B cell (primary cell): Measurements from ENCODE around the gene UBE2G2.

Experiments used
- EZH2 ChIP-seq: IDR thresholded peaks from 2 replicates; pipeline ENCODE4 v1.6.1; 2012; ENCODE audit warnings: borderline replicate concordance, low read depth, mild to moderate bottlenecking, moderate library complexity, low read length; ENCODE audit not compliant: insufficient read depth, poor library complexity, severe bottlenecking
- TF ChIP-seq, protein P1 (sequence below): fragments of 200-600 bp; IDR thresholded peaks from one replicate; pipeline ENCODE4 v1.8.0; 2022; ENCODE audit warnings: antibody characterized with exemption, mild to moderate bottlenecking

DNA sequence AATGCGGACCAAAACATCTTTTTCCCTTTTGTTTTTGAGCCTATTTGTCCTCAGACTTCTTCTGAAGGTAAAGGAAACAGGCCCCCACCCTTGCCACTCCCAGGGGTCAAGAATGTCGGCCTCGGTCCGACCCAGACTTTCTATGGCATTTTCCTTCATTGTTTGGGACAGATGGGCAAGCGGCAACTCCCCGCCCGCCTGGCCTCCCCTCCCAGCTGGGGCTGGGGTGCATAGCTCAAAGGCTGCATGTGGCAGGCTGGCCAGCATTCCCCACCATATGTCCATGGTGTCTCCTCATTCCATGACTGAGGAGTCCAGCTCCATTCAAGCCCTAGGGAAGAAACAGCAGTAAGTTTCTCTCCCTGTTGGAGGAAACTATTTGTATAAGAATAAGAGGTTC, 60.9 kb downstream of the UBE2G2 start:
- TF ChIP-seq, protein P1, sequence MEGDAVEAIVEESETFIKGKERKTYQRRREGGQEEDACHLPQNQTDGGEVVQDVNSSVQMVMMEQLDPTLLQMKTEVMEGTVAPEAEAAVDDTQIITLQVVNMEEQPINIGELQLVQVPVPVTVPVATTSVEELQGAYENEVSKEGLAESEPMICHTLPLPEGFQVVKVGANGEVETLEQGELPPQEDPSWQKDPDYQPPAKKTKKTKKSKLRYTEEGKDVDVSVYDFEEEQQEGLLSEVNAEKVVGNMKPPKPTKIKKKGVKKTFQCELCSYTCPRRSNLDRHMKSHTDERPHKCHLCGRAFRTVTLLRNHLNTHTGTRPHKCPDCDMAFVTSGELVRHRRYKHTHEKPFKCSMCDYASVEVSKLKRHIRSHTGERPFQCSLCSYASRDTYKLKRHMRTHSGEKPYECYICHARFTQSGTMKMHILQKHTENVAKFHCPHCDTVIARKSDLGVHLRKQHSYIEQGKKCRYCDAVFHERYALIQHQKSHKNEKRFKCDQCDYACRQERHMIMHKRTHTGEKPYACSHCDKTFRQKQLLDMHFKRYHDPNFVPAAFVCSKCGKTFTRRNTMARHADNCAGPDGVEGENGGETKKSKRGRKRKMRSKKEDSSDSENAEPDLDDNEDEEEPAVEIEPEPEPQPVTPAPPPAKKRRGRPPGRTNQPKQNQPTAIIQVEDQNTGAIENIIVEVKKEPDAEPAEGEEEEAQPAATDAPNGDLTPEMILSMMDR, result no peak
- no peak for TF ChIP-seq EZH2
